GM21825 (cell line): ENCODE measurements around the gene NOXRED1.
A peak's percentile ranks its signal among the peaks of the same experiment; 100 is the strongest.

Experiments
- ATAC-seq: cut with Tn5 transposase; IDR thresholded peaks from one replicate; pipeline ENCODE4 v1.9.1; 2021; ENCODE audit warnings: mild to moderate bottlenecking, moderate library complexity; ENCODE audit not compliant: unreplicated experiment

Gene NOXRED1

DNA sequence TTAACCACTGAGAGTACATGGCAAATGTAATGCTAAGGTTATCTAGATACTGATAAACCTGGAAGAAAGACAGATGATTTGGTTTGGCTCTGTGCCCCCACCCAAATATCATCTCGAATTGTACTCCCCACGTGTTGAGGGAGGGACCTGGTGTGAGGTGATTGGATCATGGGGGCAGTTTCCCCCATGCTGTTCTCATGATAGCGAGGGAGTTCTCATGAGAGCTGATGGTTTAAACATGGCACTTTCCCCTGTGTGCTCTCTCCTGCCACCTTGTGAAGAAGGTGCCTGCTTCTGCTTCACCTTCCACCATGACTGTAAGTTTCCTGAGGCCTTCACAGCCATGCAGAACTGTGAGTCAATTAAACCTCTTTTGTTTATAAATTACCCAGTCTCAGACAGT lies 14.2 kb downstream of the NOXRED1 start:
- ATAC-seq = no peak

DNA sequence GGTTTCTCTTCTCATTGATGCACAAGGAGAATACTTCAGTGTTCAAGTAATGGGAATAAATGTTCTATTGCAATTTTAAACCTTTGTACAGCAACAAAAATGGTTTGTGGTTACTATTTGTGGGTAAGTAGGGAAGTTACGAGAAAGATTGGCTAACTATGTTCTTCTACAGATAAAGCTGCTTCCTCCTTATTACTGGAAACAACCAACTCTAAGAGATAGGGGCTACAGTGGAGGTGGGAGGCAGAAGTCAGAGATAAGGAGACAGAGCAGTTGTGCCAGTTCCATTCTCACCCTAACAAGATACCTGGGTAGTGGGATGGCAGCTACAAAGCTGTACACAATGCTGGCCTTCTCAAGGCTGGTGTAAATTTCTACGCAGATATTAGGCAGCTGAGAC lies 16.2 kb downstream of the NOXRED1 start:
- ATAC-seq = no peak

DNA sequence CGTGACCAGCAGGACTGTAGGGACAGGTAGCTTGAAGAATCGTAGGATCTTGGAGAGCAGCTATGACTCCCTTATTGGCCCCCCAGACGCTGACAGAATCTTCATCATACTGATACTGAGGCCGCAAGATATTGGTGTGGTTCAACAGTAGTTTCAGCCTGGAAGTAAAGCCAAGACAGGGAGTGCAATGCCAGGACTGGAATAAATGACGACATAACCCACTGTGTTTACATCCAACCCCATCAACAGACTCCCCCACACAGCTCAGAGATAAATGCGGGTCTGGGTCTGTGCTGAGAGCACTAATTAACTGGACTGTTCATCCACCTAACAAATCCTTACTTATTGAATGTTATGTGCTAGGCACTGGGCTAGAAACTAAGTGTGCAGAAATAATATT lies 16.6 kb downstream of the NOXRED1 start:
- ATAC-seq = no peak

DNA sequence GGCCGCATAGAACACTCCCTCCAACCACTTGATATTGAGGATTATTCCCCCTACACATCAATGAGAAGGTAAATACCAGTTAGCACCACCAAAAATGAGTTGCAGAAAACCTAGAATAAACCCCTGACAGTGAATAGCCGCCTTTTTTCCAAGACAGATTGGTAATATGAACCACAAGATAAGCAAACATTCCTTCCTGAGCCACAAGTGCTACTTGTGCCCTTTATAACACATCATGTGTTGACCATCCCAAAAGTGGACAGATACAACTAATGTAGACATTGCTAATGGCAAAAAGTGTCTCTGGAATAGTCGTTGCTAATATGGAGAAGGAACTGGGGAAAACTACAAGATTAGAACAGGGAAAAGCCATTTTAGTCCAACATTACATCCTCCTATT lies 17.2 kb downstream of the NOXRED1 start:
- no peak for ATAC-seq

DNA sequence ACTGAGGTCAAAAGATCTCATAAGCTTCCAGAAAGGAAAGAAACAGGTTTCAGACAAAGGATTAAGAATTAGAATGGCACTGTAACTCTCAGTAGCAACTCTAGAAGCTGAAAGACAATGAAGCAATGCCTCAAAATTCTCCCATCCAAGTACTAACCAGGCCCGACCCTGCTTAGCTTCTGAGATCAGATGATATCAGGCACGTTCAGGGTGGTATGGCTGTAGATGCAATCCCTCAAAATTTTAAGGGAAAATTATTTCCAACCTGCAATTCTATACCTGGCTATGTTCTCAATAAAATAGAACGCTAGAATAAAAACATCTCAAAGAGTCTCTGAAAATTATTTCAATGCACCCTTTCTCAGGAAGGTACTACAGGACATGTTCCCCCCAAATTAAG lies 19.6 kb downstream of the NOXRED1 start:
- no peak for ATAC-seq

DNA sequence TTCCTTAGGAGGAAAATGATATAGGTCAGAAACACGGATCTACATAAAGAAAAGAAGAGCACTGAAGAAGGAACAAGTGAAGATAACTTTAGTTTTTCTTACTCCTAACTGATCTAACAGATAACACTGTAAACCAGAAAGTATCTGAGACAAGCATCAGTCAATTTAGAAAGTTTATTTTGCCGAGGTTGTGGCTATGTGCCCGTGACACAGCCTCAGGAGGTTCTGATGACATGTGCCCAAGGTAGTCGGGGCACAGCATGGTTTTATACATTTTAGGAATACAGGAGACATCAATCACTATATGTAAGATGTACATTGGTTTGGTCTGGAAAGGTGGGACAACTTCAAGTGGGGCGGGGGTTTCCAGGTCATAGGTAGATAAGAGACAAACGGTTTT lies 23.1 kb downstream of the NOXRED1 start:
- ATAC-seq = no peak

DNA sequence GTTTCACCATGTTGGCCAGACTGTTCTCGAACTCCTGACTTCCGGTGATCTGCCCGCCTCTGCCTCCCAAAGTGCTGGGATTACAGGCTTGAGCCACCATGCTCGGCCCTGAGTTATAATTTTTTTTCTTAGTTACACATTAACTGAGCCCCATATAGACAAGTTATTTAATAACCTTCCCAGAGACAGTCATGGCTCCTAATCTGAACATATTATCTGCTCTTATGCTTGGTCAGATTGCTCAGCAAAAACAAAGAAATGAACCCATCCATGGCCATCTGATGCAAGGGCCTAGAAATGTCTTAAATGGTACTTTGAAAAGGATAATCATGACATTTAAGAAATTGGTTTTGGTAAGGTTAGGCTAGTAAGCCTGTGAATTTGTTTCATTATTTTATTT lies 33.1 kb downstream of the NOXRED1 start:
- ATAC-seq = no peak

DNA sequence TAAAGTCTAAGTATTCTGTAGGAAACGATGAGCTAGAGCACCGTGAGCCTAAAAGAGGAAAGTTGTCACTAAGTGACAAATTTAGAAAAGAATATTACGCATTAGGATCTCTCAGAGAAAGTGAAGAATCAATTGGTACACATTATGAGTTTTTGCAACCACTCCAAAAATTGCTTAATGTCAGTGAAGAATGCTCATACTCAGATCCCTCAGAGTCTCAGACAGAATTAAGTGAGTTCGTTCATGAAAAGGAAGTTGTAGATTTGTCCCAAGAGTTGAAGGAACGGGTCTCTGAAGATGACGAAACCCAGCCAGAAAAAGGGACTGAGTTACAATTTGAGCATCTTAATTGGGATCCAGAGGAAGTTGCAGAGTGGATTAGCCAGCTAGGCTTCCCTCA lies 44.6 kb downstream of the NOXRED1 start:
- ATAC-seq = no peak

DNA sequence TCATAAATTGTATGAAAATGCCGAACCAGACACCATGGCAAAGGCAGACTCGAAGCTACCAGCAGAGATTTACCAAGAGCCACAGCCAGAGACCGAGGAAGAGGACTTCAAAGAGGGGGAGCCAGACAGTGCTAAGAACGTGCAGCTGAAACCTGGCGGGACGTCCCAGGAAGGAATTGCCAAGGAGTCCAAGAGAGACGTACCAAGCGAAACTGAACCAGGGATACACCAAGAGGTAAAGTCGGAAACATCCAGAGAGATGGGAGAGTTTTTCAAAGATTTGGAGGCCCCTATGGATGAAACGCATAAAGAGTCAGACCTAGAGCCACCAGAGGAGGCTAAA lies 45.9 kb downstream of the NOXRED1 start:
- ATAC-seq = no peak

DNA sequence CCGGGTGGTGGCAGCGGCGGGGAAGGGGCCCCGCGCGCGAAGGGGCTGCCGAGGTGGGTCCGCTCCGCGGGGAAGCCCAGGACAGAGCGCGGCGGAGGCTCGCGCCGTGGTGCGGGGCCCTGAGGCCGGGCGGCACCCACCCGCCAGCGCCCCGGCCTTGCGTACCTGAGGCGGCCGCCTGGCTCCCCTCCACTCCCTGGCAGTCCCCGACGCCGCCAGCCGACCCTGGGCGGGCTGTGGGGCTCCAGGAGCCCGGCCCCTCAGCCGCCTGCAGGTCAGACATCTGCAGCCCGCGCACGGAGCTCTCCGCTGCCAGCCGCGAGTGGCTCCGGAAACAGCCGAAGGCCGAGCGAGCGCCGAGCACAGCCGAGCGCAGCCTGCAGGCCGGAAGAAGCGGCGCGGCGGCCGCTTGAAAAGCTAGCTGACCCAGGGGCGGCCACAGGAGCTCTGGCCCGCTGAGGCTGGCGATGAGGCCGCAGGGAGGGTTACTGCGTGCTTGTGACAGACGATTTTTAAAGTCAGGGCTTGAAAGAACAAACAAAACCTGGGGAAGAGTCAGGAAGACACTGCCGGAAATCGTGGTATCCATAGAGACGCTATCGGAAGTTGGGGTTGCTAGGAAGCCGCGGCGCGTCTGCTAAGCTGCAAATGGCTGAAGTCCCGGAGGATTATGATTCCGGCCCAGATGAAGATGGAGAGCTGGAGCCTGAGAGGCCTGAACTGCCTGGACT lies 46.4 kb downstream of the NOXRED1 start, which contains the start of the genes SAMD15 and TMED8:
TSS of gene SAMD15 (plus strand) at position 609 of the 731 bp plus-strand sequence. CDS start at position 649, 40 bp downstream.
TSS of gene TMED8 (minus strand) at position 324 of the 731 bp plus-strand sequence. CDS start at position 283, 41 bp downstream.
- peak; percentile 82 for ATAC-seq

DNA sequence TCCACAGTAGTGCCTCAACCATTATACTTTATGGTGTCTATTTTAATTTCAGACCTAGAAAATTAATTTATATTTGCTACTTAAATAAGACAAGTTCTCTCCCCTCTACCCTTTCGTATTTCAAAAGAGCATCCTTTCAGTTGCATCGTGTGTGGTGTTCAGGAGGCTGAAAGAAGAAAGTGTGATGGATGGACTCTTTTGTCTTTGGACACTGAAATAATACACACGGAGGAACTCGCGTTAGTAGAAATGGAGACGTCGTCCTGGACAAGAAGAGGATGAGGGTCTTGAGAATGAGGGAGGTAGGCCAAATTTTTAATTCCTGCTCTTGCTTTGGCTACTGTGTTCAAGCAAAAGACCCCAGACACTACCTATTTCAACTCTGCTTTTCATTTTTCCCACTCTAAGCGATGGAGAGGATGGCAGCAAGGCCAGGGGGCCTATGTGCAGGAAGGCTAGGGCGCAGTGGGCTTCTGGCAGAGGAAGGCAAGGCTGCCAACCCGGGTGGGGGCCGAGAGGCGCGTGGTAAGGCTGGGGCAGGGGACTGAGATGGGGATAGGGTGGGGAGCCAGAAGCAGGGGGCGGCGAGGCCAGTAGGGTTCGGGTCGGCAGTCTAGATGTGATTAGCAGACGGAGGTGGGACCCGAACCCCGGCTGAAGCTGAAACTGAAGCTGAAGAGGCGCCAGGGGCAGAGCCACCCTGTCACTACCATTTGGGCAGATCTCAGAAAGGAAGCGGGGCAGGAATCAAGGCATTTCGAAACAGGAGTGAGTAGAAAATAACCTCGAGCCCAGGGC lies 47.2 kb downstream of the NOXRED1 start:
- peak; percentile 18 for ATAC-seq

DNA sequence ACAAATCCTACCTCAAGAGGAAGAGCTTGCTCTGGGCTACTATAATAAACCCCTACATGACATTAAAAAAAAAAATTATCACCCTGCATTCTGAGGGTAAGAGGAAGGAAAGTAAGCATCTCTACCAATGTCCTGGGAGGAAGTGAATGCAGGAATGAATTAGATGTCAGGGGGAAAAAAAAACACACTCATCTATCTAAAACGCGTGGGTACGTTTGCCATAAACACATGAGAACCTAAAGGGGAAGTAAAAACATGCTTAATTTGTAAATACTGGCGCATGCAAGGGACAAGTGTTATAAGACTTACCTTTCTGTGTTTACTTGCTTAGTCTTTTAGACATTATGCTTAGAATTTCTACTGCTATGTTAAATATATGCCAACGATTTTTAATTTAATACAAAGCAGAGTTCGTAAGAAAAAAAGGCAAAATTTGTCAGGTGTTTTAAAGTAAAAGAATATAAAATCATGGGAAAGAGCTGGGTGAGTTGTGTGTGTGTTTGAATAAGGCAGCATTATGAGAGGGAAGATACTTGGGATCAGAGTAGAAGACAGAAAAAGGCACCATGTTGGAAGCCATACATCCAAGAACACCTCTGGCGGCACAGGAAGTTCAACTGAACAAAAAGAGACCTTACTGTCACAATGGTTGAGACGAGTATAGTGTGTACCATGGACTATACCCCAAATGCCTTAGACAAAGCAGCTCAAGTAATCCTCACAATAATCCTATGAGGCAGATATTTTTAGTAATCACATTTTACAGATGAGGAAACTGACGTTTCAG lies 48.0 kb downstream of the NOXRED1 start:
- ATAC-seq = no peak

DNA sequence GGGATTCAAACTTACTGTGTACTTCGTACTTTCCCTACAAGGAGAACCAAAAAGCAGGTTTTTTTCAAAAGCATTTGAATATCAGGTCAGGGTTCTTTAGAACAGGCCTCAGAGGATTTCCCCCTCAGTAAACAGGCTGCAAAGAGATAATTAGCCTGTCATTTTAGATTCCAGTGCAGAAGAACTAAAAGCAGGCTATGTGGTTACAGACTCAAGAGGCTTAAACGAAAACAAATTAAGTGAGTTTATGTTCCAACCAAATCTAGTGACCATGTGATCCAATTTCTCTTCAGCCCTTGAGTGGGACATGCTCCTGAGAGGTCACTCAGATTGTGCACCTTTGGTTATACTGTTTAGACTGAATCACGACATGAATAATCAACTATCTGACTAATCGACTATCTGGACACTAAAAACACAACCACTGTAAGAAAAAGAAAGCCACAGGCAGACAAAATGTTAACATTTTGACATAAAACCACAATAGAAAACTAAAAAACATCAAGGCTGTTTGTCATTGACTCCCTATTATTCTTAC lies 51.0 kb downstream of the NOXRED1 start:
- peak; percentile 41 for ATAC-seq

DNA sequence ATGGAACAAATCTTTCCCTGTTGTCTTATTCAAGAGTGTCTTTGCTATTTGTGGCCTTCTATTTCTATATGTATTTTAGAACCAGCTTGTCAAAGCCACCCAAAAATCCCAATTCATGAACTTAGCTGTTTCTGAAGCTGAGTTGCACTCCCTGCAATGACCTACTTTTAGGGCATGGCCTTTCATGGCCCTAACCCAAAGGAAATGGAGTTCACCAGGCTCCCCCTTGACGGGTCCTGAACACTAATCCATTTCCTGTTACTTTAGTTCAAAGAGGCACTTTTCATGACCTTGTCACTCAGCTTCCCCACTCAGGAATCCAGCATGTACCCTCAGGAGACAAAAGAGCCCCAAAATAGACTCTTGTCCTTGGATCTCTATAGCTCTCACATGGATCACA lies 54.0 kb downstream of the NOXRED1 start:
- ATAC-seq = no peak

DNA sequence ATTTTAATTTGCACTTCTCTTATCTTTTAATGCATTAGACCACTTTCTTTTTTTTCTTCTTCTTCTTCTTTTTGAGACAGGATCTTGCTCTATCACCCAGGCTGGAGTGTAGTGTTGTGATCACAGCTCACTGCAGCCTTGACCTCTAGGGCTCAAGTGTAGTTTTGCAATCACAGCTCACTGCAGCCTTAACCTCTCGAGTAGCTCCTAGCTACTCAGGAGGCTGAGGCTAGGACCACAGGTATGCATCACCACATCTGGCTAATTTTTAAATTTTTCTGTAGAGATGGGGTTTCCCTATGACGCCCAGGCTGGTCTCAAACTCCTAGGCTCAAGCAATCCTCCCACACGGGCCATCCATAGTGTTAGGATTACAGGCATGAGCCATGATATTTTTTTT lies 59.2 kb downstream of the NOXRED1 start:
- ATAC-seq = no peak

DNA sequence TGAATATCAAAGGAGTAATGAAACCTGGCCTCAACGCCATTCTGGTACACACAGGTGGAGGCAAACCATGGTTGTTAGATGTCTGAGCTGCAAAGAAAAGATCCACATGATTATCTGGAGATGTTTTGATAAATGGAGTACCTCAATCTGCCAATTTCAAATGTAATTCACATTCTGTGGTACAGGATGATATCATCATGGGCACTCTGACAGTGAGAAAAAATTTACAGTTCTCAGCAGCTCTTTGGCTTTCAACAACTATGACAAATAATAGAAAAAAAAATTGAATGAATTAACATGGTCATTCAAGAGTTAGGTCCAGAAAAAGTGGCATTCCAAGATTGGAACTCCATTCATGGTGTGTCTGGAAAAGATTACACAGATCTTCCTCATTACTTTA lies 63.7 kb downstream of the NOXRED1 start:
- no peak for ATAC-seq

DNA sequence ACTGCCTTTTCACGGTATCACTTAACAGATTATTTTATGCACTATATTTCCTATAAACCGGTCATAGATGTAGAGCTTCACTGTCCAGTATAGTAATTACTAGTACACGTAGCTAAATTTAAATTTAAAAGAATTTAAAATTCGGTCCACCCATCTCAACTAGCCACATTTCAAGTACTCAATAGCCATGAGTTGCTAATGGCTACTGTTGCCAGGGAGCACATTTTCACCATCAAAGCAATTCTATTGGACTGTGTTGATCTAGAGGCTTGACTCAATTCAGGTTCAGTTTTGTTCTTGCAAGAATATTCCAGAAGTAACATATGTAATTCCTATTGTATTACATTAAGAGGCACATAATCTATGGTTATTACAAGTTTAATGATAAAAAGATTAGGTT lies 66.4 kb downstream of the NOXRED1 start:
- ATAC-seq = no peak

DNA sequence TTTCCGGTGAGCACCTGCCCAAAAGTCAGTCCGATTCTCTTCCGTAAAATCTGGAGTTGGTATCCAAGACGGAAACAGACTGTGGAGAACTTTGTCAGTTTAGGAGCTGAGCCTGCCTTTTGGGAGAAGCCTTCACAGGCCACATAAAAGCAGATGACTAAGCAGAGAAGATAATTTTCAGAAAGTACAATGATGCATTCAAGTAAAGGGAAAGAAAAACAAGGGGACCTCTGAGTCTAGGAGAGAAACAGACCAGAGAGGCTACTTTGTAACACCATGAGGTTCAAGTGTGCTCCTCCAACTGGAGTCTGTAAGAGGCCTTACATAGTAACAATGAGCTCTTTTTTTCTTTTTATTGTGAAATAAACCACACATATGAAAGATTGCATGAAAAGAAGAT lies 67.5 kb downstream of the NOXRED1 start:
- no peak for ATAC-seq

DNA sequence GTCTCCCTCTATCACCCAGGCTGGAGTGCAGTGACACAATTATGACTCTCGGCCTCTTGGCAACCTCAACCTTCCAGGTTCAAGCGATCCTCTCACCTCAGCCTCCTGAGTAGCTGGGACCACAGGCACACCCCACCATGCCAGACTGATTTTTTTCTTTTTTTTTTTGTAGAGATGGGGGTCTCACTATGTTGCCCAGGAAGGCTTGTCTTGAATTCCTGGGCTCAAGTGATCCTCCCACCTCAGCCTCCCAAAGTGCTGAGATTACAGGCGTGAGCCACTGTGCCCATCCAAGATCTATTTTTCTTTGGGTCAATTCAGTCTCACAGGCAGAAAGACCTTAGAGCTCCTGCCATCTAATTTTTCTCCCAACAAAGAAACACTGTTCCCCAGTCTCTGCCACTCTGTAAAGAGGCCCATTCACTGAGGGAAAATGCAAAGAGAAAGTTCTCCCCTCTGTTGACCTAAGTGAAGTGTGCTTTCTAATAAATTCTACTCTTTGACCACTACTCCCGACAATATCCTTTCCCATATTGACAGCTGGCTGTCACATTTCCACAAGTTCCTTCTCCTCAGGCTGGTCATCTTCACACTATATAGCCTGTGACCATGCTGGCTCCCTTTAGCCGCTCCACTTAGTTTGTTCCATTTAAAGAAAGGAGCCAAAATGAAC lies 69.7 kb downstream of the NOXRED1 start:
- ATAC-seq = no peak

DNA sequence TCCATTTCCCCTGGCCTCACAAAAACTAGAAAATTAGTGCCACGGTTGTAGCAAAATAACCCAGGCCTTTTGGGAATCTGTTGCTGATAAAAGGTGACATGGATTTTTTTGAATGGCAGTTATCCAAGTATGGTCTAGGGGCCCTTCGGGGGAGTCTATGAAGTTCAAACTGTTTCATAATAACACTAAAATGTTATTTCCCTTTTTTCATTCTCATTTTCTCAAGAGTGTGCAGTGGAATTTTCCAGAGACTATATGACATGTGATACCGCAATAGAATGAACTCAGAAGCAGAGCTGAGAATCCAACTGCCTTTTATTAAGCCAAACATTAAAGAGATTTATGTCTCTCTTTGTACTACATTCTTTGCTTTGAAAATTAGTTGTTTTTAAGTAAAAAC lies 75.6 kb downstream of the NOXRED1 start:
- no peak for ATAC-seq

DNA sequence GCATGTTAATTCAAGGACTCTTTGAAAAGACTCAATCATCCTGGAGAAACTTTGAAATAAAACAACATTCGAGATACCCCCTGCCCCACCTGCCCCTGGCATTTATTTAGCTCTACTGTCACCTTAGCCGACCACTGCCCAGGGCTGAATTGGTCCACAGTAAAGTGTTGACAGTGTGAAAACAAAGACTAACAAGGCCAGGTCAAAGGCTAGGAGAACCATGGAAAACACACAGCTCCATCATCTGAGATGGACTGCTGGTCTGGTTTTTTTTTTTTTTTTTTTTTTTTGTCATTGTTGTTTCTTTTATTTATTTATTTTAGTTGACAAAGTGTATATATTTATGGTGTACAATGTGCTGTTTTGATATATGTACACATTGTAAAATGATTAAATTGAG lies 76.8 kb downstream of the NOXRED1 start:
- ATAC-seq = no peak
